ENCODE data around the gene GSG1L2. TPM values are rescaled to one million over a fixed set of nuclear protein-coding genes. Genes with fewer than 3 reads are reported as not detected.

Gene GSG1L2
- total and polyA plus RNA-seq, 4 donors, result not detected

DNA sequence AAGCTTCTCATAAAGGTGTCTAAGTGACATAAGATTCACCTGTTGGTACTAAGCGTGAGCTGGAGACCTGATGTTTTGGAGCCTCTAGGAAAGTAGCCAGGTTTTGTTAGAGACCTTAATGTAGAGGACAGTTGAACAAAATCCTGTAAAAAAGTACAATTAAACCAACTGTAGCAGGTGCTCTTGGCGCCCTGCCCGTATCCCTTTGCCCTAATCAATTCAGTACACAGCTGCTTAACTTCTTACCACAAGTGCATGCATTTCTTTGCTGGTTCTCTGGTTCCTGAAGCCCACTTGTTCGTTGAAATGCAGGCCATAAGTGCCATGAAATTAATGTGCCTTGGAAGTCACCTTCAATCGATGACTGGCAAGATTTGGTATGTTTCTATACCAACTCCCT, 28.3 kb upstream of the GSG1L2 start:
- Histone ChIP-seq H3K27ac (ENCODE audit: low read depth in 1 of 2, low read length in 2 of 2) (no peak overlapping the region), H3K9me3 (ENCODE audit: control insufficient read depth in 4 of 4, low read length in 3 of 4) (no peaks in the 10 kb centered on the region), H3K9ac (ENCODE audit: low read depth in 1 of 2, low read length in 2 of 2) (no peak overlapping the region), H3K4me1 (ENCODE audit: control insufficient read depth in 4 of 4, insufficient read depth in 4 of 4, low read length in 3 of 4) (peaks cover 0 to 9% (median 2%) of the 10 kb centered on the region in 4 donors), H3K4me3 (ENCODE audit: low read depth in 1 of 3, low read length in 3 of 3) (no peak overlapping the region), H3K27me3 (ENCODE audit: control insufficient read depth in 4 of 4, insufficient read depth in 4 of 4, low read length in 3 of 4) (peaks cover 0 to 2% (median 0%) of the 10 kb centered on the region in 4 donors), H3K36me3 (ENCODE audit: control insufficient read depth in 4 of 4, insufficient read depth in 3 of 4, low read depth in 1 of 4, low read length in 3 of 4) (no peaks in the 10 kb centered on the region)
- WGBS, result 50% methylated on average over 5 of the region's 5 CpGs
- DNase-seq (ENCODE audit: low spot score), result no peak
- TF ChIP-seq, protein P1, sequence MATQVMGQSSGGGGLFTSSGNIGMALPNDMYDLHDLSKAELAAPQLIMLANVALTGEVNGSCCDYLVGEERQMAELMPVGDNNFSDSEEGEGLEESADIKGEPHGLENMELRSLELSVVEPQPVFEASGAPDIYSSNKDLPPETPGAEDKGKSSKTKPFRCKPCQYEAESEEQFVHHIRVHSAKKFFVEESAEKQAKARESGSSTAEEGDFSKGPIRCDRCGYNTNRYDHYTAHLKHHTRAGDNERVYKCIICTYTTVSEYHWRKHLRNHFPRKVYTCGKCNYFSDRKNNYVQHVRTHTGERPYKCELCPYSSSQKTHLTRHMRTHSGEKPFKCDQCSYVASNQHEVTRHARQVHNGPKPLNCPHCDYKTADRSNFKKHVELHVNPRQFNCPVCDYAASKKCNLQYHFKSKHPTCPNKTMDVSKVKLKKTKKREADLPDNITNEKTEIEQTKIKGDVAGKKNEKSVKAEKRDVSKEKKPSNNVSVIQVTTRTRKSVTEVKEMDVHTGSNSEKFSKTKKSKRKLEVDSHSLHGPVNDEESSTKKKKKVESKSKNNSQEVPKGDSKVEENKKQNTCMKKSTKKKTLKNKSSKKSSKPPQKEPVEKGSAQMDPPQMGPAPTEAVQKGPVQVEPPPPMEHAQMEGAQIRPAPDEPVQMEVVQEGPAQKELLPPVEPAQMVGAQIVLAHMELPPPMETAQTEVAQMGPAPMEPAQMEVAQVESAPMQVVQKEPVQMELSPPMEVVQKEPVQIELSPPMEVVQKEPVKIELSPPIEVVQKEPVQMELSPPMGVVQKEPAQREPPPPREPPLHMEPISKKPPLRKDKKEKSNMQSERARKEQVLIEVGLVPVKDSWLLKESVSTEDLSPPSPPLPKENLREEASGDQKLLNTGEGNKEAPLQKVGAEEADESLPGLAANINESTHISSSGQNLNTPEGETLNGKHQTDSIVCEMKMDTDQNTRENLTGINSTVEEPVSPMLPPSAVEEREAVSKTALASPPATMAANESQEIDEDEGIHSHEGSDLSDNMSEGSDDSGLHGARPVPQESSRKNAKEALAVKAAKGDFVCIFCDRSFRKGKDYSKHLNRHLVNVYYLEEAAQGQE (IDR thresholded peaks at IDR 0.05), result no peak
- peak in 1 of 2 donors; percentile 15 for TF ChIP-seq HNF4A (conservative IDR thresholded peaks at IDR 0.05)

- no peak for DNase-seq (ENCODE audit: low spot score)
- 94% methylated on average over 4 of the region's 4 CpGs for WGBS
- H3K4me3 ChIP-seq (ENCODE audit: low read depth in 1 of 3, low read length in 3 of 3), result no peak overlapping the region
Observed at GRCh38 chr17:9845306-9845705, 23.4 kb upstream of the GSG1L2 start.

More at GRCh38 chr17:9845306-9845705, 23.4 kb upstream of the GSG1L2 start:
- Histone ChIP-seq H3K27me3 (ENCODE audit: control insufficient read depth in 4 of 4, insufficient read depth in 4 of 4, low read length in 3 of 4) (no peaks in the 10 kb centered on the region), H3K9me3 (ENCODE audit: control insufficient read depth in 4 of 4, low read length in 3 of 4) (no peaks in the 10 kb centered on the region), H3K36me3 (ENCODE audit: control insufficient read depth in 4 of 4, insufficient read depth in 3 of 4, low read depth in 1 of 4, low read length in 3 of 4) (no peaks in the 10 kb centered on the region), H3K9ac (ENCODE audit: low read depth in 1 of 2, low read length in 2 of 2) (no peak overlapping the region), H3K4me1 (ENCODE audit: control insufficient read depth in 4 of 4, insufficient read depth in 4 of 4, low read length in 3 of 4) (peaks cover 0 to 16% (median 10%) of the 10 kb centered on the region in 4 donors), H3K27ac (ENCODE audit: low read depth in 1 of 2, low read length in 2 of 2) (no peak overlapping the region)
- TF ChIP-seq CTCF (IDR thresholded peaks at IDR 0.05; ENCODE audit: low read depth, low read length, missing input control) (no peak), GABPA (IDR thresholded peaks at IDR 0.05 in 1 of 2, conservative IDR thresholded peaks at IDR 0.05 in 1 of 2) (no peak), JUND (IDR thresholded peaks at IDR 0.05) (no peak), FOXA1 (IDR thresholded peaks at IDR 0.05) (no peak), RAD21 (IDR thresholded peaks at IDR 0.05) (no peak), TAF1 (conservative IDR thresholded peaks at IDR 0.05) (no peak), NR2F2 (IDR thresholded peaks at IDR 0.05) (no peak), ATF3 (IDR thresholded peaks at IDR 0.05) (no peak), SP1 (IDR thresholded peaks at IDR 0.05) (no peak), FOXA2 (IDR thresholded peaks at IDR 0.05) (no peak), EGR1 (IDR thresholded peaks at IDR 0.05; ENCODE audit: low read depth in 2 of 2) (no peak), ZBTB33 (IDR thresholded peaks at IDR 0.05) (no peak), YY1 (IDR thresholded peaks at IDR 0.05) (no peak), MAX (IDR thresholded peaks at IDR 0.05) (no peak), HNF4G (IDR thresholded peaks at IDR 0.05) (no peak), HNF4A (conservative IDR thresholded peaks at IDR 0.05) (no peak), RXRA (IDR thresholded peaks at IDR 0.05) (no peak)
- TF ChIP-seq, protein P1 (IDR thresholded peaks at IDR 0.05), result no peak

Data from liver (tissue), 9 donors.